NCI-H345 treated with DMSO at 0.1 percent for 48 hours (cell line): ENCODE measurements around the gene AUNIP.

Experiments used
- DNase-seq: peaks from one replicate; lab custom pipeline; 2025; ENCODE audit not compliant: unreplicated experiment; lab: John Stamatoyannopoulos, UW

The AUNIP gene, protein sequence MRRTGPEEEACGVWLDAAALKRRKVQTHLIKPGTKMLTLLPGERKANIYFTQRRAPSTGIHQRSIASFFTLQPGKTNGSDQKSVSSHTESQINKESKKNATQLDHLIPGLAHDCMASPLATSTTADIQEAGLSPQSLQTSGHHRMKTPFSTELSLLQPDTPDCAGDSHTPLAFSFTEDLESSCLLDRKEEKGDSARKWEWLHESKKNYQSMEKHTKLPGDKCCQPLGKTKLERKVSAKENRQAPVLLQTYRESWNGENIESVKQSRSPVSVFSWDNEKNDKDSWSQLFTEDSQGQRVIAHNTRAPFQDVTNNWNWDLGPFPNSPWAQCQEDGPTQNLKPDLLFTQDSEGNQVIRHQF

DNA sequence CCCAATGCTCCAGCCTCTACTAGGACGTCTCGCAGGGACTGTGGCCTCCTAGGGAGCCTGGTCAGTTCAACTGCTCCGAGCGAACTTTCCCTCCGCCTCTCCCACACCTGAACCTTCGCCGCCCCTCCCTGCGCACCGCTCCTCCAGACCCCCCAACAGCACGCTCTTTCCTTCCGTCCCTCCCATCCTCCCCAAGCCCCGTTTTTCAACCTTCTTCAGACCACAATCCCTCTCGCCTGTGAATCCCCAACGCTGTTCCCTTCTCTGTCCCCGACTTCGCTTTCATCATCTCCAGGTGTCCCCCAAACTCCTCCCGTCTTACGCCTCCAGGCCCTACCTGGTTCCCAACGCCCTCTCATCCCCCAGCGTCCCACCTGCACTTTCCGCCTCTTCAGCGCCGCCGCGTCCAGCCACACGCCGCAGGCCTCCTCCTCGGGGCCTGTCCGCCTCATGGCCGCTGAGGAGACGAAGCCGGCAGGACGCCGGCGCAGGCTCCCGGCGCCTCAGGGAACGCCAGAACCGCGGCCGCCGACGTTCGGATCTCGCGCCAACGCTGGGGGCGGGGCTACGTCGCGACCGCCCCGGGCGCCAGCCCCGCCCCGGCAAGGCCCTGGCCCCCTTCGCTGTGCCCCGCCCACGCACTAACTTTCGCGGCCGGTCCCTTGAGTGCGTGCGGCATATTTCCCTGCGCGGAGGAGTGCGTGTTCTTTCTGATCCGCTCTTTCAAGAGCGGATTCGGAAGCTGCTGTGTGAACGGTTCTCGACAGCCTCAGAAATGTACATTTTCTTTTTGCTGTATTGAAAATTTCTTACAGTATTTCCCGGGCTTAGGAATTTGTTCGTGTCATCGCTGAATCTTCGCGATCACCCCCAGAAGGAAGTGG, at the start of gene AUNIP:
Gene AUNIP, minus strand, starts transcription at position 552 of the 884 bp plus-strand sequence. Its CDS starts 100 bp downstream, at position 452.
- DNase-seq = peak; percentile 71

DNA sequence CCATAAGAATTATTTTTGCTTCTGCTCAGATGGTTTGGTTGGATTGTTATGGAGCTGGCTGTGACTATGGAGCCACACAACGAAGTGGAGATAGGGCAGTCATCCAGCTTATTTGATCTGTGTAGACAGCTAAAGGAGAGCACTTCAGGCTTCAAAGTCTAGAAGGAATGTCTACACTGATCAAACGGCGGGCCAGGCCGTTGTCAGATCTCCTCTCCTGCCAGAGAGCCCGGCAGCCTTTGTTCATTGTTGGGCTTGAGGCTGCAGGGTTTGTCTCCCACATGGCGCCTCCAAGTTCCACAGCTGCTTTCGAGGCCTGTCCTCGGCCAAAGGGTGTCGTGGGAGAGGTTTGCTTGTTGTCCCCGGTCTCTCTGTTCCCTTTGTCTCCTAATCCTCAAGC, 49.8 kb upstream of the AUNIP start:
- no peak for DNase-seq

DNA sequence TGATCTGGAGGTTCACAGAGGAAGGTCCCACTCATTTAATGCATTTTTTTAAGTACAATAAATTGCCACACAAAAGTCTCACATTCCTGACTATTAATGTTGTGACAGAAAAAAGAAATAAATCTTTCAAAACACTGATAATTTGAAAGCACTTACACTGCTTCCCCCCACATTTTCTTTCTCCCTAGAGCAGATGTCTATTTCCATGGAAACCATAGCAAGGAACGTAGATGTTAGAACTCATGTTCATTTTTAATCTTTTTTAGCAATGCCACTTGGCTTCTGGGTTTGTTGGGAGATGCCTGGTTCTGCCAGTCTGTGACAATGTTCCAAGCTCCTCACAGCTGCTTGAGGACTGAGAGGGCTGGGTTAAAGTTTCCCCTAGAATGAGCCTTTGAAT, 48.9 kb upstream of the AUNIP start:
- DNase-seq = no peak

DNA sequence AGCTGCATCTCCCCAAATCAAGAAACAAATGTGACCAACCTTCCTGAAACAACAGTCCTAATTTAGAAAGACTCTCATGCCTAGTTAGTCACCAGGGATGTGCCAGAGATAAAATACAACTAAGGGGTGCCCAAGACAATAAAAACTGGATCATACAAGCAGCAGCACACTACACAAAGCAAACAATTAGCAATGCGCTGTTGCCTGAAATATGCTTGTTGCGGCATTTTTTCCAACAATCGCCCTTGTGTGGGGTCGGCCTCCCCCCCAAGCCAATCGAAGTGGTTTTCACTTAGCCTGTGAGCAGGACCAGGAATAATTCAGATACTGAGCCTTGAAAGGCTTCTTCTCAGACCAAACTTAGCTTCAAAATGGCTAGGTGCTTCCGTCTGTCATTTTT, 48.3 kb upstream of the AUNIP start:
- no peak for DNase-seq

DNA sequence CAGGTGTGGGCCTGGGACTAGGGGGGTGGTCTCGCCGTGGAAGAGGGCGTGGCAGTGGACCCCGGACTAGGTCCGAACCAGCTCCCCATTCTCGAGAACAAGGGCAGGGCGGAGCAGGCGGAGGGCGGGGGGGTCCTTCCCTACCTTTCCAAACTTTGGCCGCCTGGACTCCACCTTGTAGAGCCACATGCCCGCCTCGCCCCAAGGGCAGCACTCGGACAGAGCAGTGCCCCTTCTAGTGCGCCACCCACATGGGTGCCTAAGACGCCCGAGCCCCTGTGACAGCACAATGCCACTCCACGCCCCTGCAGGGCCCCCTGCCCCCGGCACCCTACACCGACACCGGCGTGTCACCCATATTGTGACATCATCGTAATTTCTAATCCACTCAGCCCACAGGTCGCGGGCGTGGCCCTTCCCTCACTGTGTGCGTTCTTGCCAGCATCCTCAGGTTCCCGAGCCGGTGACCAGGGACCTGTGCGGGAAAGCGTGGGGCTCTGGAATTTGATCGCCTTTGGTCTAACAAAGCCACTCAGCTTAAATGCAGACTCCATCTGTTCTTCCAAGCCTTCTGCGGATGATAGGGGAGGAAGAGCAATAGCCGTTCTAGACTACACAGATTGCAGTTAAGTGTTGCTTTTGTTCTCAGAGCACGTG, 47.5 kb upstream of the AUNIP start:
- DNase-seq = peak; percentile 46

DNA sequence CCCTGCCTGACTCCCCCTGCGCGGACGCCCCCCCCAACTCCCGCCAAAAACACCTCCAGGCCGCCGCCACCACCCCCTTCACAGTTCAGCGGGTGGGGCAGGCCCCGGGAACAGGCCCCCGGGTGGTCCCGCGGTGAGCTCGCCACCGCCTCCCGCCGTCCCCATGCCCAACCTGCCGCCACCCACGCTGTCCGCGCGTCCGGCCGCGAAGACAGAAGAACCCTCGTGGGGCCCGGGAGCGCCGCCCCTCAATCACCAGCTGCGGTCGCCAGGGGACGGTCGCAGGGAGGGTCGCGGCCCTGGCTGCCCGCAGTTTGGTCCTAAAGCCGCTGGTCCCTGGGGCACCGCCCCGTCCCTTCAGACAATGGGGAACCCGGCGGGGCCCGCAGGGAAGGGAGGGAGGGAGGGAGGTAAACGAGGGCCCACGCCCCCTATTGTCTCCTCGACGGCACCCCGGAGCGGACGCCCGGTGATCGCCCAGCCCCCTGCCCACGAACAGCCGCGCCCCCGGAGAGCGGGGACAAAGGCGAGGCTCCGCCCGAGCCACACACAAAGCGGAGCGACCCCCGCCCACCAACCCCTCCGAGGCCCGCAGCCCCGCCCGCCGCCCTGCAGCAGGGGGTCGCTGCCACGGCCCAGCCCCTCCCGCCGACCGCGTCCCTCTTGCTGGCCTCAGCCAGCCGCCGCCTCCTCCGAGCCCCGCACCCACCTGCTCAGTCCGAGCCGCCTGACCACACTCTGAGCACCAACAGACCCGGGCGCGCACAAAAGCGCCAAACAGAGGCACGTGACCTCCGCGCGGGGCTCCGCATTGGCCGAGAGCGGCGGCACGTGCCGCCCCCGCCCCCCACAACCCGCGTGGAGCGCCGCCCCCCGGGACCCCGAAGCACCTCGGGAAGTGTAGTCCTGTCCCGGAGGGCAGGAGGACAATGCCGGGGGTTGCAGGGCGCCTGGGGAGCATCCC, 46.7 kb upstream of the AUNIP start, which contains the start of gene STMN1:
Gene STMN1, minus strand, starts transcription at position 740 of the 964 bp plus-strand sequence. CDS start 1,743 bp downstream, outside the sequence.
- DNase-seq = peak; percentile 93

DNA sequence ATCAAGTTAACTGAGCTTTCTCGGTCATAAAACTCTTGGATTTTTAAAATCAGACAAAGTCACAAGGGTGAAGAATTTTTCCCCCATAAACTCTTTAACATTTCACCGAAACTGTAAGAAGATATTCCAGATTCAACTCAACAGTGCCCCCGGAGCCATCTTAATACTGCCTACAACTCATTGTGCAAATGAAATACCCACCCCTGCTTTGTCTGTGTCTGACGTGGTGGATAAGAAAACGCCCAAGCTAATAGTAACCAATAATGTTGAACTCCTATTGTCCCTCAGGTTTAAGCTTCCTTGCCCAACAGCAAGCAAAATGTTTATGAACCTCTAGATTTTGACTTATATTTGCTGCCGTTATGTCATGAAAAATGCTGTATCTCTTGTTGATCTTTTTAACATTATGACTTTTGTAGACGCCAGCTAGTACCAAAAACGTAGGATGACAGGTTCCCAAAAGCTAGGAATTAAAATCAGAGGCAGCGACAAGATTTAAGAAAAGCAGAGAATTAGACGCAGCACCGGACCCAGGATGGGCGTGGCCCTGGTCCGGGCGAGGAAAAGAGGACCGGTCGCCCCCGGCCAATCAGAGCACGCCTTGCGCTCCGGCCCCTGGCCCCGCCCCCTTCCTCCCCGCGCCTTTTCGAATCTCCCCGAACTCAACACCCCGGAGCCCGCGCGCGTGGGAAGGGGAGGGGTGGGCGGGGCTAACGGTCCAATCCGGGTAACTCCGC, 45.9 kb upstream of the AUNIP start:
- peak; percentile 89 for DNase-seq

DNA sequence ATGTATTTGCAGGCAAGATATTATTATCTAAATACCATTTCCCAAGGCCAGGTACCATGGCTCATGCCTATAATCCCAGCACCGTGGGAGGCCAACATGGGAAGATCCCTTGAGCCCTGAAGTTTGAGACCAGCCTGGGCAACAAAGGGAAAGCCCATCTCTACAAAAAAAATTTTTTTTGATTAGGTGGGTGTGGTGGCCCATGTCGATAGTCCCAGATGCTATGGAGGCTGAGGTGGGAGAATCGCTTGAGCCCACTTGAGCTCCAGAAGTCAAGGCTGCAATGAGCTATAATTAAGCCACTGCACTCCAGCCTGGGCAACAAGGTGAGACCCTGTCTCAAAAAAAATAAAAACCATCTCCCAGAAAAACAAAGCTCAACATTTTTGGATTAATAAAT, 44.7 kb upstream of the AUNIP start:
- no peak for DNase-seq

DNA sequence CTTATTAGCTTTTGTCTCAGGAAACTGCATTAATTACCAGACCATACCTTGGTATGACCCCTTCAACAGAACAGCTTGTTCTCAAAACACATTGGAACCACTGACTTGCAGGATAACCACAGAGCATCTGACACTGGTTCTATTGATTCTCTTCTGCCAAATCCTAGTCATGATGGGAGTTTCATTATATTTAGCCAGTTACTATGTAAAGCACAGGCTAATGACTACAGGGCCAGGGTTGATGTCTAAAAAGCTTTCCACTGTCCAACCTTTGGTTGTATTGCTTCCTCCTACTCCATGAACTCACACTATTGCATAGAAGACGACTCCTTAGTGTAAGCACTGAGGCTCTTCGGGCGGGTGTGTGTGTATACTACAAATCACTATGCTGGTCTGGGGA, 43.2 kb upstream of the AUNIP start:
- no peak for DNase-seq

DNA sequence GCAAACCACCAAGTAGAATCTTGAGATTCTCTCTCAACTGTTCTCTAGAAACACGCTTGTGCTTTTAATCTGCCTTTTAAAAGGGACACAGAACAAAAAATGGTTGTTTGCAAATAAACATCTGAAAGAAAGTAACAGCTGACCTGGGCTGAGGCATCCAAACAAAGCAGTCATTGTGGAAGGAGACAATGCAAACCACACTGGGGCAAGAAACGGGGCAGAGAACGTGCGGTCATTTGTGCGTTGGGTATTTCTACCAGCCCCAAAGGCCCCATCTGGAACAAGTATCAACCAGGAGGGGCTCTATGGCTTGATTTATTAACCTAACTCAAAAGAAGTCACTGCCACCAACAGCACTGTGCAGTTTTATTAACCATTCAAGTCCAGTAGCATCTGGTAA, 41.0 kb upstream of the AUNIP start:
- no peak for DNase-seq

DNA sequence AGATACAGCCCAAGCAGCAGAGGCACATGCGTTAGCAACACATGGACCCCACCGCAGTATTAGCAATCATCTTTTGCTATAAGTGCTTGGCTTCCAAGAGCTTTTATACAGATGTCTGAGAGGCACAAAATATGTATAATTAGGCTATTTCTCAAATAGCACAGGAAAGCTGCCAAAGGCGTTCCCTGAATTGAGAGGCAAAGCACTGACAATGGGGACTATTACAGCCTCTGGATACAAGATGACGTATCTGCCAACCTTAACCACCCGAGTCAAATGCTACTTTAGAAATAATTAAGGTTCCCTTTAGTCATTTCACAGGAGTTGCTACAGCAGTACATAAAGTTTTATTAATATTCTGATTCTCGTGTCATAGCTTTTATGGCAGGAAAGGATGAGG, 40.5 kb upstream of the AUNIP start:
- DNase-seq = no peak

DNA sequence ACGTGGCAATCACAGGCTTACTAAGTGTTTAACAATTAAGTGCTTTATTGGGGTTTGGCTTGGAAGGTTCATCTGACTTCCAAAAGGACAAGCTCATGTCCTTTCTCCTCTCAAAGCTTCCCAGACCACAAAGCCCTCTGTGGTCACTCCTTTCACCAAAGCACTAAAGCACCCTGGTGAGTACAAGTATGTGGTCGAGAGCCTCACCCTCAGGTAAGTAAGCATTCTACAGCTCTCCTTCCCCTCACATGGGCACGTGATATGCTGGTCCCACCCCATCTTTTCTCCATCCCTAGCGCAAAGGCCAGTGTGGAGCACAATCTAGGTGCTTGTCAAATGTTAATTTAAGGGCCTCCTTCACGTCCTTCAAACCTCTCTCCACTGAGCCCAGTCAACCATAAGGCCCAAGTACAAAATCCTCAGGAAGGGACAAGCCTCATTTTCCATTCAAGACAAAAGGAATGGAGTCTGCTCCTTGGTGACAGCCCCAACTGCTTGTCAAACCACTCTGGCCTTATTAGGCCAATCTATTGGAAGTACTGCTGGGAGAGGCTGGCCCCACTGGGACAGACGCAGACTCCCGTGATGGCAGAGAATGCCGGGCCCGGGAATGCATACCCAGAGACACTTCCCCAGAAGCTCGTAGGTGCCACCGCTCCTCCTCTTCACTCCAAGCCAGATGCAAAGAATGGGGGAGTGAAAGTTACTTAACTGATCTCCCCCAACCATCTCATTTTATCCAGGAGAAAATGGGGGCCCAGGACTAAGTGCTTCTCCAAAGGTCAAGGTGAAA, 39.2 kb upstream of the AUNIP start:
- no peak for DNase-seq

DNA sequence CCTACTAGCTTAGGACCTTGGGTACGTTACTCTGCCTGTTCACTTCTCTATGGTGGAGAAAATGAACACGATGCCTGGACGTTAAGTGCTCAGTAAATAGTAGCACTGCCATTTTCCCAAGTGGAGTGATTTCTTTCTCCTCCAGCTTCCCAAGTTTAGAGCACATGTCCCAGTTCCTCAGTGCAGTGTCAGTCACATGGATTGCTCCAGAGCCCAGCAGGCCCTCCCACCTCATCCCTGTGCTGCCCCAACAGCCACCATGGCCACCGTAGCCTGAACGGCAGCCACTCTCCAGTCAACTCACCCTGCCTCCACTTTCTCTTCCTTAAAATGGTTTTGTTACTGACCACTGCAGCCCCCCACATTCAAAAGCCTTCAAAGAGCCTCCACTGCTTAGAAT, 38.5 kb upstream of the AUNIP start:
- no peak for DNase-seq

DNA sequence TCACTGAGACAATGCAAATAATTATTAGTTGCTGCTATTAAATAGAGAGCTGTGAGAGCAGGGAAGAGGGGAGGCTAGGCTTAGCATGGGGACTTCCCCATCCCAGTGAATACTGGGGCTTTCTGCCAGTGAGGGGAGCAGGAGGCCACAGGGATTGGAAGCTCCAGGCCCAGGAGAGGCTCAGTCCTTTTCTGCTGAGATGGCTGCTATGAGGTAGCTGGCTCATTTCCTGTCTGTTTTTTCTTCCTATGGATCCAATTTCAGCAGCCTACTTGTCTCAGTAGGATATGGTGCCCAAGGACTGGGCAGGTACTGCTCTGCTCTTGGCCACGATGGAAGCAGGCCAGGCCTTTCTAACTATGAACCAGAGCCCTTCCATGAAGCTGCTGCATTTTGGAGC, 37.0 kb upstream of the AUNIP start:
- DNase-seq = no peak

DNA sequence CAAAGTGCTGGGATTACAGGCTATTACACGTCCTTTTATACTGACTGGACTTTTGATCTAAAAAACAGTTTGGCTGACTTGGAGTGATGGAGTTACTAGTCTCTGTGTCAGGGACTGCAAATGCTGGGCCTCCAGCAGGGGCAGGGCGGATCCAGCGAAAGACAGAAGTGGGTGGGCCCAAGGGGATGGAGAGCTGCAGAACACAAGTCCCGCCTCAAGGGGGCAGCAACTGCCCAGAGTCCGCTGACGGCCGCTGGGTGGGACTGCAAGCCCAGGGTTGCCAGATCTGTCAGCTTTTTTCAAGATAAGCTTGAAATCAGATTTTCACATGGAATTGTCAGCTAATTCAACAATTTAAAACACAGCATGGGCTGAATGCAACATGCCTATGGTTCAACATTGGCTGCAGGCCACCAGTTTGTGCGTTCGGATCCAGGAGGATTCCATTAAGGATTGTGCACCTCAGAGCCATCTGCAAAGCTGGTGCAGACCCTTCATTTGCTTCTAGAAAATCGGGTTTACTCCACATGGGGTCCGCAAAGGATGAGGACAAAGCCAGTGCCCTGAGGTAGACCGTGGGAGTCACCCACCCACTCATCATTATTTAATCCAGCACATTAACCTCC, 36.2 kb upstream of the AUNIP start:
- peak; percentile 74 for DNase-seq

DNA sequence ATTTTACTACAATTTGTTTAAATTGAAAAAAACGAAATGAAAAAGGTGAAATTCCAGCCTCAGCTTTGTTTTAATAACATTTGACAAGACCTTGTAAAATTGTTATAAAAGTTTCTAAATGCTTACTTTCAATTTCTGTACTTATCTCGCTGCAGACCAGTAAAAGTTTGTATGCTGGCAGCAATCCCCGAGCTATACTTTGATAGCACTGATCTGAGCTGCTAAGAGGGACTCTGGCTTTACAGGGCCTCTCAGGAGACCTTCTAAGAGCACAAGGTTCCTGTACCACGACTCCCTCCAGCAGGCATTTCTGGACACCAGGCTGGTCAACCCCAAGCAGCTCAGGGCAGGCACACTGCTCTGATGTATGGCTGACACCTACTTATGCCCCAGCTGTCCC, 33.9 kb upstream of the AUNIP start:
- DNase-seq = no peak

DNA sequence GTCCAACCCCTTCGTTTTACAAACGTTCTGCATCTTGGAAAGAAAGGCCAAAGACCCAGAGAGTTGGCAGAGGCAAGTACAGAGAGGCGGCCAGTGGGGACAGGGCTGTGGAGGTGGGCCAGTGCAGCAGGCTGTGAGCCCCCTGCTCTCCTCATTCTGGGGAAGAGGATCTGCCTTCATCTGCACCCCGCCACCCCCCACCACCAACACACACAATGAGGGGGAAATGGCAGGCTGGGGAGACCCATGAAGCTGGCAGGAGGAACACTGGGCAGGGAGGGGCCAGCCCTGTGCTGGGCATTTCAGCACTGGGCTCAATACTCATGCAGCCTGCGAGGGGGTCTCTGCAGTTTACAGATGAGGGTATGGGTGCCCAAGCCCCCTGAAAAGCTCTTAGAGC, 32.3 kb upstream of the AUNIP start:
- DNase-seq = no peak

DNA sequence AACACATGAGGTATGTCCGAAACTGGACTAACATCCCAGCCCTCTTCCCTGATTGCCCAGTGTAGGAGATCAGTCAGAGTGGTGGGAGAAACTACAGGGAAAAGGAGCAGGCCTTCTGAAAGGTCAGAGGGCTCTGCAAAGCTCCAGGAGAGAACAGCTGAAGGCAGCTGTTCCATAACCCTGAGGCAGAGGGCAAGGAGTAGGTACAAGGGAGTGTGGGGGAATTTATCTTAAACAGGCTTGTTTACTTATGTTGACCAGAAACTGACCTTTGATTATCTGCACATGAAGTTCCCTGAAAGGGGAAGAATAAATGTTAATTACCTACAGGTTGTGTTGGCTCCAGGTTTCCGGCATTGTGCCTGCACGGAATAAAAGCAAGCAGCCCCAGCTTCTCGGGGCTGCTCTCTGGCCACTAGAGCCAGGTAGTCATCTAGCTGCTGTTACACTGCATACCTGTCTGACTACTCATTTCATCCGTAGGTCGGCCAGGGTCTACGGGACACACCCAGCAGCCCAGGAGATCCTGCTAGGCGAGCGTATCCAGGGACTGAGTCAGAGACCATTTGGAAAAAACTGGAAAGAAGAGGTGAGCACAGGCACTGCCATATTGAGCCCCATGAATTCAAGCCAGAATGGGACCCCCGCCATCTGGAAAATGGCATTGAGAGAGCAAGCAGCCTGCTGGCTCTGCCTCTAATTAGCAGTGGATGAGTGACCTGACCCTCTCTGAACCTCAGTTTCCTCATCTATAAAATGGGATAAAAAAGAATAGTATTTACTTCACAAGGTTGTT, 31.2 kb upstream of the AUNIP start:
- DNase-seq = no peak
